Adrenal gland (tissue), 12 donors: ENCODE measurements around the gene CDK17. TPM values are rescaled to one million over a fixed set of nuclear protein-coding genes. Genes with fewer than 3 reads are reported as not detected.

Experiments used
- DNase-seq, 7 donors: peaks; one replicate each; pipeline ENCODE4 v3.0.0-alpha.2; 2019 to 2020
- H3K27ac ChIP-seq, 5 donors: fragments of 200-600 bp; sonication (generic) in 4 of 5; 1 replicate in 3 of 5; 2 replicates in 2 of 5; pipeline versions ENCODE4 v1.5.1 to v1.8.0; 2016 to 2020; ENCODE audit warnings: mild to moderate bottlenecking in 1 of 5
- H3K27me3 ChIP-seq: fragments of 200-600 bp; 2 replicates; pipeline ENCODE4 v1.8.0; 2021
- H3K36me3 ChIP-seq, 2 donors: fragments of 200-600 bp; replicated peaks in 1 of 2; 1 replicate in 1 of 2; 2 replicates in 1 of 2; pipeline versions ENCODE4 v1.5.1 to v1.8.0; 2018 to 2022
- H3K4me1 ChIP-seq, 2 donors: fragments of 200-600 bp; replicated peaks in 1 of 2; 1 replicate in 1 of 2; 2 replicates in 1 of 2; pipeline versions ENCODE4 v1.5.1 to v1.8.0; 2018 to 2021
- H3K4me3 ChIP-seq, 4 donors: fragments of 200-600 bp; sonication (generic) in 3 of 4; one replicate each; pipeline ENCODE4 v1.5.1; 2016 to 2018
- H3K9me3 ChIP-seq, 3 donors: fragments of 200-600 bp; sonication (generic) in 1 of 3; replicated peaks in 1 of 3; 1 replicate in 2 of 3; 2 replicates in 1 of 3; pipeline versions ENCODE4 v1.5.1 to v1.8.0; 2016 to 2021
- CTCF ChIP-seq, 6 experiments: fragments of 450-650 bp in 4 of 6; fragments of 200-600 bp in 2 of 6; sonication (generic) in 1 of 6; IDR thresholded peaks; 1 replicate in 5 of 6; 2 replicates in 1 of 6; pipeline versions ENCODE4 v1.5.1 to v1.8.0; 2016 to 2021; ENCODE audit warnings: antibody characterized with exemption in 6 of 6, mild to moderate bottlenecking in 2 of 6, moderate library complexity in 1 of 6
- POLR2A ChIP-seq, 2 donors: fragments of 450-650 bp; IDR thresholded peaks; one replicate each; pipeline ENCODE4 v1.6.1; 2017; ENCODE audit warnings: antibody characterized with exemption in 2 of 2, mild to moderate bottlenecking in 2 of 2, moderate library complexity in 1 of 2
- WGBS, 4 donors: extraction: QIAGEN DNeasy Blood & Tissue Kit in 2 of 4; methylation state at CpG; one replicate each; pipeline versions ENCODE4 v1.1.5 to v1.1.7; 2013 to 2017; 5-methylcytosine and 5-hydroxymethylcytosine counted together
- intact Hi-C, 2 donors: fragments of 100-400 bp; cut with DNase I; formaldehyde crosslinking; loops; one replicate each; pipeline versions ENCODE4 v1.14.1 to v1.15.0; 2022 to 2023
- polyA plus RNA-seq, 3 donors: library from polyadenylated mRNA; stranded (reverse); fragments of 200-250 nt in 2 of 3; fragments of 350-450 nt in 1 of 3; fragmentation: Illumina TruSeq in 1 of 3; extraction: RNeasy Lipid Tissue Mini Kit (QIAGEN cat#74804) in 1 of 3; gene quantifications; one replicate each; pipeline ENCODE4 v1.2.3, GENCODE V29; 2013 to 2014
- total RNA-seq, 9 donors: library from RNA; depleted of rRNA in 4 of 9; stranded (reverse); fragments of >200 nt in 4 of 9; fragments of 120-200 nt in 1 of 9; fragmentation: NEBNext Ultra II Directional in 1 of 9; extraction: Animal tissue kit (Norgen Biotek cat#: 25700) in 1 of 9; gene quantifications; one replicate each; pipeline versions ENCODE4 v1.1.0 to v1.2.4, GENCODE V29; 2013 to 2023
- donor health status: healthy with polysubstance abuse.
- donor health status: Bipolar disorder and iron deficiency.
- donor health status: DM: yes; HTN: yes; CAD: no.
- donor health status: DM: no; HTN: no; CAD: no.
- donor health status: DM: no; HTN: no; CAD: no.
- donor health status: DM: yes; HTN: yes; CAD: no.

Gene CDK17
- total and polyA plus RNA-seq, 12 donors = 8.0 to 52.6 (median 21.1) TPM

GRCh38 chr12:96329018-96329417, 71.2 kb downstream of the CDK17 start:
- 92 to 97% (median 95%) methylated on average over 2 of the region's 2 CpGs for WGBS, 4 donors
- H3K9me3 ChIP-seq = no peaks in the 10 kb centered on the region
- DNase-seq = no peak
- no peak overlapping the region for H3K4me3 ChIP-seq
- peaks cover 0 to 7% of the 10 kb centered on the region in 2 donors for H3K4me1 ChIP-seq
- TF ChIP-seq POLR2A (IDR thresholded peaks at IDR 0.05) (no peak), CTCF (IDR thresholded peaks at IDR 0.05) (no peak)
- H3K27me3 ChIP-seq = no peaks in the 10 kb centered on the region
- intact Hi-C loops = no loop called here
- H3K27ac ChIP-seq = no peak overlapping the region
- H3K36me3 ChIP-seq = peaks cover 0 to 4% of the 10 kb centered on the region in 2 donors

GRCh38 chr12:96327889-96328288, 72.3 kb downstream of the CDK17 start:
- 93 to 97% (median 95%) methylated on average over 3 of the region's 3 CpGs for WGBS, 4 donors
- Histone ChIP-seq H3K9me3 (no peaks in the 10 kb centered on the region), H3K4me3 (no peak overlapping the region), H3K27ac (no peak overlapping the region), H3K27me3 (no peaks in the 10 kb centered on the region), H3K4me1 (peaks cover 0 to 7% of the 10 kb centered on the region in 2 donors), H3K36me3 (peaks cover 0 to 4% of the 10 kb centered on the region in 2 donors)
- TF ChIP-seq CTCF (IDR thresholded peaks at IDR 0.05) (no peak), POLR2A (IDR thresholded peaks at IDR 0.05) (no peak)
- intact Hi-C loops = no loop called here
- no peak for DNase-seq

- H3K4me1 ChIP-seq = peaks cover 0 to 7% of the 10 kb centered on the region in 2 donors
- no peak for DNase-seq
- WGBS, 4 donors = 83 to 100% (median 94%) methylated on average over 1 of the region's 1 CpG
- H3K27ac ChIP-seq = no peak overlapping the region
- H3K36me3 ChIP-seq = peaks cover 0 to 4% of the 10 kb centered on the region in 2 donors
- H3K4me3 ChIP-seq = no peak overlapping the region
- H3K9me3 ChIP-seq = no peaks in the 10 kb centered on the region
- TF ChIP-seq CTCF (IDR thresholded peaks at IDR 0.05) = no peak
- no peak for TF ChIP-seq POLR2A (IDR thresholded peaks at IDR 0.05)
- H3K27me3 ChIP-seq = no peaks in the 10 kb centered on the region
- intact Hi-C loops = no loop called here
Observed at GRCh38 chr12:96327346-96327745, 72.9 kb downstream of the CDK17 start.

- H3K4me1 ChIP-seq = peaks cover 0 to 7% of the 10 kb centered on the region in 2 donors
- intact Hi-C loops = no loop called here
- H3K4me3 ChIP-seq = no peak overlapping the region
Observed at GRCh38 chr12:96326628-96327227, 73.5 kb downstream of the CDK17 start.

More at GRCh38 chr12:96326628-96327227, 73.5 kb downstream of the CDK17 start:
- H3K27ac ChIP-seq = no peak overlapping the region
- no peaks in the 10 kb centered on the region for H3K27me3 ChIP-seq
- no peak for TF ChIP-seq POLR2A (IDR thresholded peaks at IDR 0.05)
- no peak for TF ChIP-seq CTCF (IDR thresholded peaks at IDR 0.05)
- H3K9me3 ChIP-seq = no peaks in the 10 kb centered on the region
- 84 to 93% (median 87%) methylated on average over 6 of the region's 6 CpGs for WGBS, 4 donors
- no peak for DNase-seq
- no peaks in the 10 kb centered on the region for H3K36me3 ChIP-seq
